OCI-M2 (cell line): ENCODE measurements around the gene EPHB4.
"Not testable (repeated sequence)": the region's sequence is repeated elsewhere in the genome, so short reads cannot be mapped to it uniquely, and the experiment has no call there.

ENCODE experiments used
- DNase-seq: peaks from one replicate; lab custom pipeline; 2025; ENCODE audit not compliant: unreplicated experiment; lab: John Stamatoyannopoulos, UW

EPHB4 gene

GRCh38 chr7:100854899-100855298 lies 27.6 kb upstream of the EPHB4 start:
- not testable (repeated sequence) for DNase-seq

- no peak for DNase-seq
Measured at GRCh38 chr7:100854146-100854895, 27.0 kb upstream of the EPHB4 start.

GRCh38 chr7:100852048-100852872 lies 24.9 kb upstream of the EPHB4 start, which contains the start of gene SLC12A9:
Gene SLC12A9 (plus strand): TSS chr7:100852713. CDS start chr7:100854198, 1,485 bp downstream.
- DNase-seq = no peak

GRCh38 chr7:100847360-100847759 lies 20.0 kb upstream of the EPHB4 start:
- DNase-seq = no peak

GRCh38 chr7:100840470-100841100 lies 13.3 kb upstream of the EPHB4 start:
- DNase-seq = no peak

GRCh38 chr7:100839361-100839760 lies 12.0 kb upstream of the EPHB4 start:
- no peak for DNase-seq

- DNase-seq = no peak
Measured at GRCh38 chr7:100837099-100837836, 9.9 kb upstream of the EPHB4 start.

- no peak for DNase-seq
Measured at GRCh38 chr7:100836812-100837098, 9.4 kb upstream of the EPHB4 start.

GRCh38 chr7:100835903-100836811 lies 8.8 kb upstream of the EPHB4 start:
- no peak for DNase-seq

GRCh38 chr7:100832281-100832633 lies 4.9 kb upstream of the EPHB4 start:
- DNase-seq = no peak

GRCh38 chr7:100830396-100830795 lies 3.1 kb upstream of the EPHB4 start:
- no peak for DNase-seq

- no peak for DNase-seq
Measured at GRCh38 chr7:100829150-100829716, 1.9 kb upstream of the EPHB4 start.

GRCh38 chr7:100826514-100827329 lies 601 bp downstream of the EPHB4 start:
- no peak for DNase-seq

- DNase-seq = no peak
Measured at GRCh38 chr7:100825751-100826513, 1.4 kb downstream of the EPHB4 start.

- DNase-seq = no peak
Measured at GRCh38 chr7:100825215-100825671, 2.1 kb downstream of the EPHB4 start.

GRCh38 chr7:100824499-100825214 lies 2.7 kb downstream of the EPHB4 start:
- DNase-seq = no peak

GRCh38 chr7:100823534-100823933 lies 3.8 kb downstream of the EPHB4 start:
- DNase-seq = no peak

- DNase-seq = no peak
Measured at GRCh38 chr7:100823140-100823525, 4.2 kb downstream of the EPHB4 start.
